ENCODE measurements around the gene NCOA3.

Gene NCOA3

DNA sequence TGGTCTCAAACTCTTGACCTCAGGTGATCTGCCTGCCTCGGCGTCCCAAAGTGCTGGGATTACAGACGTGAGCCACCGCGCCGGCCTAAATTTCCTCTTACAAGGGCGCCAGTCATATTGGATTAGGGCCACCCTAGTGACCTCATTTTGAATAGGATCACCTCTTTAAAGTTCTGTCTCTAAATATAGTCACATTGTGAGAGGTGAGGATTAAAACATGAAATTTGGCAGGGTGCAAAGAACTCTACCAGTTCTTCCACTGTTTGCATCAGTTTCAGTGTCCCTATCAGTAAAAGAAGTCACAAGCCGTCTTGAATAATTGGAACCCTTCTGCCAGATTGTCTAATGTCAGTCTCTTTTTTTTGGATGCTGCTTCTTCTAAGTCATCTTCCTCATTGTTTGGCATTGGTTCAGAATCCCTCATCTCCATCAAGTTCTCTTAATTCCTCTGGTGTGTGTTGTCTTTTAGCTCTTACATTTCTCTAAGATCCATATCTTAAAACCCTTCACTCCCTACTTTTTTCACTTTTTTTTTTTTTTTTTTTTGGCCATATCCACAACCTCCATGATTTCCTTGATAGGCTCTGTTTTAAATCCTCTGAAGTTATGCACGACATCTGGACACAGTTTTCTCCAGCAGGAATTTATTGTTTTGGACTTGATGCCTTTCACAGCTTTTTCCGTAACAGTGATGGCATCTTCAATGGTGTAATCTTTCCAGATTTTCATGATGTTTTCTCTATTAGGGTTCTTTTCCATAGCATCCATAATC is 56.8 kb downstream of the NCOA3 start:
- in situ Hi-C loops (cut with MboI; ENCODE audit: low pct_unique_long_range_greater_than_20kb, low sequenced_read_pairs, unreplicated experiment) = no loop called here
- no peak for DNase-seq (ENCODE audit: low spot score)
- TF ChIP-seq, protein P1, sequence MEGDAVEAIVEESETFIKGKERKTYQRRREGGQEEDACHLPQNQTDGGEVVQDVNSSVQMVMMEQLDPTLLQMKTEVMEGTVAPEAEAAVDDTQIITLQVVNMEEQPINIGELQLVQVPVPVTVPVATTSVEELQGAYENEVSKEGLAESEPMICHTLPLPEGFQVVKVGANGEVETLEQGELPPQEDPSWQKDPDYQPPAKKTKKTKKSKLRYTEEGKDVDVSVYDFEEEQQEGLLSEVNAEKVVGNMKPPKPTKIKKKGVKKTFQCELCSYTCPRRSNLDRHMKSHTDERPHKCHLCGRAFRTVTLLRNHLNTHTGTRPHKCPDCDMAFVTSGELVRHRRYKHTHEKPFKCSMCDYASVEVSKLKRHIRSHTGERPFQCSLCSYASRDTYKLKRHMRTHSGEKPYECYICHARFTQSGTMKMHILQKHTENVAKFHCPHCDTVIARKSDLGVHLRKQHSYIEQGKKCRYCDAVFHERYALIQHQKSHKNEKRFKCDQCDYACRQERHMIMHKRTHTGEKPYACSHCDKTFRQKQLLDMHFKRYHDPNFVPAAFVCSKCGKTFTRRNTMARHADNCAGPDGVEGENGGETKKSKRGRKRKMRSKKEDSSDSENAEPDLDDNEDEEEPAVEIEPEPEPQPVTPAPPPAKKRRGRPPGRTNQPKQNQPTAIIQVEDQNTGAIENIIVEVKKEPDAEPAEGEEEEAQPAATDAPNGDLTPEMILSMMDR (IDR thresholded peaks at IDR 0.05; ENCODE audit: extremely low read depth, insufficient read depth, missing control alignments) = no peak

DNA sequence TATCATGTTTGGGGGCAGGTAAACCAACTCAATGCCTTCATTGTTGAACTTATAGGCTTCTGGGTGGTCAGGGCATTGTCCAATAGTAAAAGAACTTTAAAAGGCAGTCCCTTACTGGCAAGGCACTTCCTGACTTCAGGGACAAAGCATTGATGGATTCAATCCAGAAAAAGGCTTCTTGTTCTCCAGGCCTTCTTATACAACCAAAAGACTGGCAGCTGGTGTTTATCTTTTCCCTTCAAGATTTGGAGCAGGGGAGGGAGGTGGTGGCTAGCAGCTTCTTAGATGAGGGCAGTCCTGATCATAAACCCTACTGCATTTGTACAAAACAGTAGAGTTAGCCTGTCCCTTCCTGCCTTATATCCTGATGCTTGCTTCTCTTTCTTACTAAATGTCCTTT is 57.5 kb downstream of the NCOA3 start:
- TF ChIP-seq, protein P1 (IDR thresholded peaks at IDR 0.05; ENCODE audit: extremely low read depth, insufficient read depth, missing control alignments) = no peak
- no peak for DNase-seq (ENCODE audit: low spot score)
- in situ Hi-C loops (cut with MboI; ENCODE audit: low pct_unique_long_range_greater_than_20kb, low sequenced_read_pairs, unreplicated experiment) = no loop called here

DNA sequence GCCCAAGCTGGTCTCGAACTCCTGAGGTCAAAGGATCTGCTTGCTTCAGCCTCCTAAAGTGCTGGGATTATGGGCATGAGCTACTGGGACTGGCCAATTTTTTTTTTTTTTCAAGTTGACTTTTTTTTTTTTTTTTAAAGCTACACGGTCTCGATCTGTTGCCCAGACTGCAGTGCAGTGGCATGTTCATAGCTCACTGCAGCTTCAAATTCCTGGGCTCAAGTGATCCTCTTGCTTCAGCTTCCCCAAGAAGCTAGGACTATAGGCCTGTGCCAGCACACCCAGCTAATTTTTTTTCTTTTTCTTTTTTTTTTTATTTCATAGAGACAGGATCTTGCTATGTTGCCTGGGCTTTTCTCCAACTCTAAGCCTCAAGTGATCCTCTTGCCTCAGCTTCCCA is 59.5 kb downstream of the NCOA3 start:
- TF ChIP-seq, protein P1 (IDR thresholded peaks at IDR 0.05; ENCODE audit: extremely low read depth, insufficient read depth, missing control alignments) = no peak

DNA sequence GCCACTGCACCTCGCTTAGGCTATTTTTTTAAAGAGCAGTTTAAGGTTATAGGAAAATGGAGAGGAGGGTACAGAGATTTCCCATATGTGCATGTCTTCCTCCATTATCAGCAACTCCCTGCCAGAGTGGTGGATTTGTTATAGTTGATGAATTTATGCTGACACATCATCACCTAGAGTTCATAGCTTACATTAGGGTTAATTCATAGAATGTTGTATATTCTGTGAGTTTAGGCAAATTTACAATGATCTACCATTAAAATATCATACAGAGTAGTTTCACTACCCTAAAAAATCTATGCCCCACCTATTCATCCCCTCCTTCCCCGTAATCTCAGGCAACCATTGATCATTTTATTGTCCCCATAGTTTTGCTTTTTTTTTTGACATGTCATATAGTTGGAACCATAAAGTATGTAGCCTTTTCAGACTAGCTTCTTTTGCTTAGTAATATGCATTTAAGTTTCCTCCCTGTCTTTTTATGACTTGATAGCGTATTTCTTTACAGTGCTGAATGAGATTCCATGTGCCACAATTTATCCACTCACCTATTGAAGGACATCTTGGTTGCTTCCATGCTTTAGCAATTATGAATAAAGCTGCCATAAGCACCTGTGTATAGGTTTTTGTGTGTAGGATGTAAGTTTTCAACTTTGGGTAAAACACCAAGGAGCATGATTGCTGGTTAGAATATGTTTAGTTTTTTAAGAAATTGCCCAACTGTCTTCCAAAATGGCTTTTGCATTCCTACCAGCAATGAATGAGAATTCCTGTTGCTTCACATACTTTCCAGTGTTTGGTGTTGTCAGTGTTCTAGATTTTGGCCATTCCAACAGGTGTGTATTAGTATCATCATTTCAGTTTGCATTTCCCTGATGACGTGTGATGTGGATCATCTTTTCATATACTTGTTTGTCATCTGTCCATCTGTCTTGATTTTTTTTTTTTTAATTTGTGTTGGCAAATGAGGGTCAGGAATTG is 60.2 kb downstream of the NCOA3 start:
- in situ Hi-C loops (cut with MboI; ENCODE audit: low pct_unique_long_range_greater_than_20kb, low sequenced_read_pairs, unreplicated experiment) = no loop called here
- DNase-seq (ENCODE audit: low spot score) = no peak
- TF ChIP-seq, protein P1 (IDR thresholded peaks at IDR 0.05; ENCODE audit: extremely low read depth, insufficient read depth, missing control alignments) = no peak

More for the DNA sequence above, 59.5 kb downstream of the NCOA3 start:
- DNase-seq (ENCODE audit: low spot score) = no peak
- in situ Hi-C loops (cut with MboI; ENCODE audit: low pct_unique_long_range_greater_than_20kb, low sequenced_read_pairs, unreplicated experiment) = no loop called here

DNA sequence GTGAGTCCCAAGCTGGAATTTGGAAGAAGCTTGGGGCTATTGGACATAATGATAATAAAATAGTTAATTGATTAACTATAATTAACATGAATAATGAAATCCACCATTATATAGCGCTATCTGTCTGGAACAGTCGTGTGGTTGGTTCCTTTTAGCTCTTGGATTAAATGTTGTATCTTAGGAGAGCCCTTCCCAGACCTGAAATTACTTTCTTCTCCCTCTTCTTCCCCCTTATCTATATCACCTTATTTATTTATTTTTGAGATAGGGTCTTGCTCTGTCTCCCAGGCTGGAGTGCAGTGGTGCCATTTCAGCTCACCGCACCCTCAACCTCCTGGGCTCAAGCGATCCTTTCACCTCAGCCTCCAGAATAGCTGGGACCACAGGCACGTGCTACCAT is 64.6 kb downstream of the NCOA3 start:
- in situ Hi-C loops (cut with MboI; ENCODE audit: low pct_unique_long_range_greater_than_20kb, low sequenced_read_pairs, unreplicated experiment) = no loop called here
- no peak for DNase-seq (ENCODE audit: low spot score)
- TF ChIP-seq, protein P1 (IDR thresholded peaks at IDR 0.05; ENCODE audit: extremely low read depth, insufficient read depth, missing control alignments) = no peak

DNA sequence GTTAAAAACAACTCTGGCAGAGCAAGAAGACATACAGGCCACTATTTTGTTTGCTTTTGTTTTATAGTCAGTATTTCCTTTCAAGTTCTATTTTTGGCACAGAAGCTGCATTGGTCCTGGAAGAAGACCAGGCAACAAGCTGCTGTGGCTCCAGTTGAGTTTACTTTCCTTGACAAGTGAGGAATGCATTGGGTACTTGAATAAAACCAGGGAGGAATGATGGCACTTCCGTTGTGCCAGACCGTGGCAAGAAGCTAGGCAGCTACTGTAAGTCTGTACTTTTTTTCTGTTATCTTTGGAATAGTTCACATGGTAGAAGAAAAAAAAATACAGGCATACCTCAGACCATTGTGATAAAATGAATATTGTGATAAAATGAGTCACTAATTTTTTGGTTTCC is 66.3 kb downstream of the NCOA3 start:
- TF ChIP-seq, protein P1 (IDR thresholded peaks at IDR 0.05; ENCODE audit: extremely low read depth, insufficient read depth, missing control alignments) = no peak
- DNase-seq (ENCODE audit: low spot score) = no peak
- in situ Hi-C loops (cut with MboI; ENCODE audit: low pct_unique_long_range_greater_than_20kb, low sequenced_read_pairs, unreplicated experiment) = no loop called here

All from GM13977 (cell line).